ENCODE measurements around the gene JARID2. TPM values are rescaled to one million over a fixed set of nuclear protein-coding genes. Genes with fewer than 3 reads are reported as not detected.

The JARID2 gene
- total and polyA plus RNA-seq, 4 donors: 15.4 to 25.5 (median 23.1) TPM

DNA sequence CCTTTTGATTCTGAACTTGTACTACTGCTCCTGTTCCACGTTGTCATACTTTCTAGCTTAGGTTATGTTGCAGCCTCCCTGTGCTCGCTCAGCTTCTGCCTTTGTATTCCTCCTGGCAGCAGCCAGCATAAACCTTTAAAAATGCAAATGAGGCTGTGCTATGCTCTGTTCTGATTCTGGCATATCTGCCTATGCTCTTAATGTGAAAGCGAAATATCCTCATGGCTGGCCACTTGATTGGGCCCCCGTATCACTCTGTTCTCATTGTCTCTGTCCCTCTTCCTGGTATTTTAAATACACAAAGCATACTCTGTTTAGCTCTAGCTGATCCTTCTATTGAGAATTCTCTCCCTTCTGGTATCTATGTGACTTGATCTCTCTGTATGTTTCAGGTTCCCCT lies 139.0 kb downstream of the JARID2 start:
- H3K4me1 ChIP-seq (ENCODE audit: control insufficient read depth, insufficient read depth, low read length): peaks cover 27% of the 10 kb centered on the region
- 30% methylated on average over 4 of the region's 4 CpGs for WGBS (ENCODE audit: insufficient coverage)
- H3K4me3 ChIP-seq (ENCODE audit: low read depth, low read length): no peak overlapping the region
- H3K27ac ChIP-seq (ENCODE audit: low read depth, low read length): no peak overlapping the region
- no peaks in the 10 kb centered on the region for H3K36me3 ChIP-seq (ENCODE audit: control insufficient read depth, insufficient read depth, low read length)
- H3K9me3 ChIP-seq (ENCODE audit: control insufficient read depth, insufficient read depth, low read length): no peaks in the 10 kb centered on the region
- DNase-seq (ENCODE audit: low read depth in 4 of 6, low spot score in 6 of 6): peak in 2 of 6 donors; percentile 64 to 75
- no peaks in the 10 kb centered on the region for H3K27me3 ChIP-seq (ENCODE audit: control insufficient read depth, insufficient read depth, low read length)

DNA sequence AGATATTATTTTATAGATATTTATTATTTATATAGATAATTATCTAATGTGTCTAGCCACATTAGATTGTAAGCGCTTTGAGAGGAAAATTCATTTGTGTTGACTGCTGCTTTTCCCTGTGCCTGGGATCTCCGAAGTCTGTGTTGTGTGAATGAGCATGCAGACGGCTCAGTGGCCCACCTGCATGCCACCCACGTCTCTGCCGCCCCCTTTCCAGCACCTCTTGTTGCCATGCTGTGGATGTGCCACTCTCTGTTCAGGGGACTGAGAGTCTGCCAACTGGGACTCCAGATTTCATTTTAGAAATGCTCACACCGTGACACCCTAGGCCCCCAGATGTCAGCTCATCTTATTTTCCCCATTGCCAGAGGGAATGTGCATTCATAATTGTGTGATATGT lies 139.7 kb downstream of the JARID2 start:
- Histone ChIP-seq H3K36me3 (ENCODE audit: control insufficient read depth, insufficient read depth, low read length) (no peaks in the 10 kb centered on the region), H3K27ac (ENCODE audit: low read depth, low read length) (no peak overlapping the region), H3K27me3 (ENCODE audit: control insufficient read depth, insufficient read depth, low read length) (no peaks in the 10 kb centered on the region), H3K4me3 (ENCODE audit: low read depth, low read length) (no peak overlapping the region), H3K9me3 (ENCODE audit: control insufficient read depth, insufficient read depth, low read length) (no peaks in the 10 kb centered on the region), H3K4me1 (ENCODE audit: control insufficient read depth, insufficient read depth, low read length) (peaks cover 28% of the 10 kb centered on the region)
- WGBS (ENCODE audit: insufficient coverage): 50% methylated on average over 3 of the region's 6 CpGs
- no peak for DNase-seq (ENCODE audit: low read depth in 4 of 6, low spot score in 6 of 6)

DNA sequence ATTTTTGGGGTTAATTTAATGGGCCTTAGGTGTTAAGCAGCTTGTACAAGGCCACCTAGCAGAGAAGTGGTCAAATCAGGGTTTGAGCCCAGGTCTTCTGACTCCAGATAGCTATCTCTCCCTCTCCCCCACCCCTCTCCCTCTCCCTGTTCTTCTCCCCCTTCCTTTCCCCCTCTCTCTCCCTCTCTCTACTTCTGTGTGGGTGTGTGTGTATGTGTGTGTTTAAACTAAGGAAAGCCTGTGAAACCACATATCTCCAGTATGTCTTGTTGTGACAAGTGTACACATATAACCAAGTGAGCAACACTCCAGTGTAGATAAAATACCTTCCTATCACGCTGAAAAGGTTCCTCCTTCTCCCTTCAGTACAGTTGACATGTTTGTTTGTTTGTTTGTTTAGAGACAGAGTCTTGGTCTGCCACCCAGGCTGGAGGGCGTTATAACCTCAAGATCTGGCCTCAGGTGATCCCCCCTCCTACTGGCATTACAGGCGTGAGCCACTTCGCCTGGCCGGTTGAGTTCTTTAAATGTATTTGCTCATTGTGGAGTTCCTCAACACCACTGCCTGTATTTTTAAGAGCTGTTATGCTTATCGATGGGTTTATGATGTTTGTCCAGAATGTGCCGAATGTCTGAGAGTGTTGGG lies 140.4 kb downstream of the JARID2 start:
- no peaks in the 10 kb centered on the region for H3K36me3 ChIP-seq (ENCODE audit: control insufficient read depth, insufficient read depth, low read length)
- H3K4me3 ChIP-seq (ENCODE audit: low read depth, low read length): no peak overlapping the region
- no peak overlapping the region for H3K27ac ChIP-seq (ENCODE audit: low read depth, low read length)
- H3K4me1 ChIP-seq (ENCODE audit: control insufficient read depth, insufficient read depth, low read length): peaks cover 34% of the 10 kb centered on the region
- H3K27me3 ChIP-seq (ENCODE audit: control insufficient read depth, insufficient read depth, low read length): no peaks in the 10 kb centered on the region
- no peak for DNase-seq (ENCODE audit: low read depth in 4 of 6, low spot score in 6 of 6)
- 82% methylated on average over 2 of the region's 7 CpGs for WGBS (ENCODE audit: insufficient coverage)
- no peaks in the 10 kb centered on the region for H3K9me3 ChIP-seq (ENCODE audit: control insufficient read depth, insufficient read depth, low read length)

DNA sequence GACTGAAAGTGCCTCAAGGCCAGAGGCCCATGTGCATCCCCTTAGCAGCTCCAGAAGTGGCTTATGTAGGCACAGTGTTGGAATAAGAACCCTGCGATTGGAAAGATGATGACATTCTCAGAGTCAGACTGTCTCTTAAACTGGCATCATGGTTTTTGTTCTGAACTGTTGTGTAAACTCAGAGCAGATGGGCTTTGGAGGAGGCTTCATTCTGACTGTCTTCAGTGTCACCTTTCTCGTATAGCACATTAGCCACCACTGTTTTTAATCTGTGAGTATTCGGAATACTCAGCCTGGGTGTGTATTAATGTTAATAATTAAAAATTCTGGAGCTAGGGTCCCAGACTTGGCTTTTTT lies 140.9 kb downstream of the JARID2 start:
- DNase-seq (ENCODE audit: low read depth in 4 of 6, low spot score in 6 of 6): no peak
- Histone ChIP-seq H3K4me3 (ENCODE audit: low read depth, low read length) (no peak overlapping the region), H3K9me3 (ENCODE audit: control insufficient read depth, insufficient read depth, low read length) (no peaks in the 10 kb centered on the region), H3K27me3 (ENCODE audit: control insufficient read depth, insufficient read depth, low read length) (no peaks in the 10 kb centered on the region), H3K4me1 (ENCODE audit: control insufficient read depth, insufficient read depth, low read length) (peaks cover 35% of the 10 kb centered on the region), H3K27ac (ENCODE audit: low read depth, low read length) (no peak overlapping the region), H3K36me3 (ENCODE audit: control insufficient read depth, insufficient read depth, low read length) (no peaks in the 10 kb centered on the region)
- WGBS (ENCODE audit: insufficient coverage): no CpG with 5 or more reads among the region's 3 CpGs

DNA sequence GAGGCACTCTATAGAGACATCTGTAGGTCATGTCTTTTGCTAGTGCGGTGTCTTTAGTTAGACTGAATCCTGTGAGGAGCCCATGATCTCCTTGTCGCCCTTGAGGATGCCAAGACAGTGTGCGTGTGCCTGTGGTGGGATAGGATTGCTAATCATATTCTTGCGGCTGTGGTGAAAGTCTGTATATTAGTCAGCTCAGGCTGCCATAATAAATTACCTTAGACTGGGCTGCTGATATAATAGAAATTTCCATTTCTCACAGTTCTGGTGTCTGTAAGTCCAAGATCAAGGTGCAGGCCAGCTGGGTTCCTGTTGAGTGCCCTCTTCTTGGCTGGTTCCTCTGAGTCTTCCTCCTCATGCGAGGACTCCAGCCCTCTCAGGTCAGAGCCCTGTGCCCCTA lies 141.2 kb downstream of the JARID2 start:
- Histone ChIP-seq H3K36me3 (ENCODE audit: control insufficient read depth, insufficient read depth, low read length) (no peaks in the 10 kb centered on the region), H3K9me3 (ENCODE audit: control insufficient read depth, insufficient read depth, low read length) (no peaks in the 10 kb centered on the region), H3K27me3 (ENCODE audit: control insufficient read depth, insufficient read depth, low read length) (no peaks in the 10 kb centered on the region), H3K4me3 (ENCODE audit: low read depth, low read length) (no peak overlapping the region), H3K27ac (ENCODE audit: low read depth, low read length) (no peak overlapping the region), H3K4me1 (ENCODE audit: control insufficient read depth, insufficient read depth, low read length) (peaks cover 36% of the 10 kb centered on the region)
- WGBS (ENCODE audit: insufficient coverage): 50% methylated on average over 2 of the region's 5 CpGs
- no peak for DNase-seq (ENCODE audit: low read depth in 4 of 6, low spot score in 6 of 6)

DNA sequence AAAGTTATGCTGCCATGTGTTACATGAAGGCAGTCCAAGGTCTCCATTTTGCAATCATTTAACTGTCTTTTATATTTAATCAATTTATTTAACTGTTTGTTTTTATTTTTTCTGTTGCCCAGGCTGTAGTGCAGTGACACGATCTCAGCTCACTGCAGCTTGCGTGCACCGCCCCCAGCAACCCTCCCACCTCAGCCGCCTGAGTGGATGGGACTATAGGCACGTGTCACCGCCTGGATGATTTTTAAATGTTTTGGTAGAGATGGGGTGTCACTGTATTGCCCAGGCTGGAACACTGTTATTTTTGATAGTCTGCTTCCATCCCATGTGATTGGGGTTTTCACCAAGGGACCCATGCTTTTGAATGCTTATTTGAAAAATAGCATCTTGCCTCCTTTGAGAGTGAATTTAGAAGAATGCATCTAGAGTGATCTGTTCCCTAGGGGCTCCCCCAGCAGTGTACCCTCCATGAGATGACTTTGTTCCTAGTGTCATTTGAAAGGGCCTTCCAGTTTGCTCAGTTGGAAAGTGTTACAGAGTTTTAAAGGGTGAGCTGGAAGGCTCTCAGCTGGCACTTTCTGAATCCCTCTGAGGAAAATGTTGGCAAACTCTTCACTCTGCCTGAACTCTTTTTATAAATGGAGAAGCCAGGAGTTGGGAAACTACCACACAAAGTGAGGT lies 143.4 kb downstream of the JARID2 start:
- no peaks in the 10 kb centered on the region for H3K9me3 ChIP-seq (ENCODE audit: control insufficient read depth, insufficient read depth, low read length)
- WGBS (ENCODE audit: insufficient coverage): no CpG with 5 or more reads among the region's 6 CpGs
- H3K4me3 ChIP-seq (ENCODE audit: low read depth, low read length): no peak overlapping the region
- peak overlapping the region; percentile 45 for H3K27ac ChIP-seq (ENCODE audit: low read depth, low read length)
- no peaks in the 10 kb centered on the region for H3K27me3 ChIP-seq (ENCODE audit: control insufficient read depth, insufficient read depth, low read length)
- peak in 5 of 6 donors; percentile 53 to 89 (median 66) for DNase-seq (ENCODE audit: low read depth in 4 of 6, low spot score in 6 of 6)
- H3K36me3 ChIP-seq (ENCODE audit: control insufficient read depth, insufficient read depth, low read length): peaks cover 1% of the 10 kb centered on the region
- H3K4me1 ChIP-seq (ENCODE audit: control insufficient read depth, insufficient read depth, low read length): peaks cover 39% of the 10 kb centered on the region

DNA sequence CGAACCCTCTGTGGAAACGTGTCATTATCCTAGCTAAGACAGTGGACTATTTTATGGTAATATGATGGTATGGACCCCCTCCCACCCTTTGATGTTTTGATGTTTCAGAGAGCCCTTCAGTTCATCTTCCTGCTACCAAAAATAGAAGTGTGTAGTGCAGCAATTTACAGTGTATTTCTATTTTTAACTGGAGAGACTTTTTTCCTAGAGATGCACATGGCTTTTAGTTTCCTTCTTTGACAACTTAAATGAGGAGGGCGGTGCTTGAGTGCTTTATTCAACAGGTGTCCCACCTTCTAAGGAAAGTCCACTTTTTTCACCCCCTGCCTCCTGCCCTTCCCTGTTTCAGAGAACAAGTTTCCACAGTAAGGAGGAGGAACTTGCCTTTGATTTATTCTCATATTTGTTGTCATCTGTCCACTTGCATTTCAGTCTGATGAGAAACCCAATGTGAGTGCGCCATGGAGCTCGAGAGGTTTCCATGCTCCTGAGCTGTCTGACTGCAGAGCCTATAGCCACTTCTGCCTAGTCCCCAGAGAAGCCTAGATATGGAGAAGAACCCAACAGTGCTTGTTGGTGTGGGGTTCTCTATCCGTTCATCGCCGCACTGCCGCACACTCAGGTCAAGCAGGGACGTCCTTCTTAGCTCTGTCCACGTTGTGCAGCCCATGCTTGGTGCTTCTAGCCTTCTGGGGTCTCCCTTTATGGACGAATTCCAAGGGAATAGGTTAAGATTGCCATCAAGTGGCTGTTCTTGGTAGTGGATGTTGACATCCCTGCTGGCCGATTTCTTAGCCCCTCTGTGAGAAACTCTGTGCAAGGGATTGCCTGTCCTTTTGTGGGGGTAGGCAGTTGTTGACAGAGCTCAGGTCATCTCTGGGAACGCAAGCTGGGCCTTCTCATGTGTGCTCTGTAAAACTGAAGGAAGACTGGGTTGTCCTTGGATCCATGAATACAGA lies 144.2 kb downstream of the JARID2 start:
- Histone ChIP-seq H3K27ac (ENCODE audit: low read depth, low read length) (peak overlapping the region; percentile 45), H3K4me1 (ENCODE audit: control insufficient read depth, insufficient read depth, low read length) (peaks cover 34% of the 10 kb centered on the region), H3K9me3 (ENCODE audit: control insufficient read depth, insufficient read depth, low read length) (no peaks in the 10 kb centered on the region), H3K4me3 (ENCODE audit: low read depth, low read length) (no peak overlapping the region), H3K27me3 (ENCODE audit: control insufficient read depth, insufficient read depth, low read length) (no peaks in the 10 kb centered on the region), H3K36me3 (ENCODE audit: control insufficient read depth, insufficient read depth, low read length) (peaks cover 3% of the 10 kb centered on the region)
- peak in 5 of 6 donors; percentile 60 to 89 (median 65) for DNase-seq (ENCODE audit: low read depth in 4 of 6, low spot score in 6 of 6)
- WGBS (ENCODE audit: insufficient coverage): 31% methylated on average over 10 of the region's 14 CpGs

DNA sequence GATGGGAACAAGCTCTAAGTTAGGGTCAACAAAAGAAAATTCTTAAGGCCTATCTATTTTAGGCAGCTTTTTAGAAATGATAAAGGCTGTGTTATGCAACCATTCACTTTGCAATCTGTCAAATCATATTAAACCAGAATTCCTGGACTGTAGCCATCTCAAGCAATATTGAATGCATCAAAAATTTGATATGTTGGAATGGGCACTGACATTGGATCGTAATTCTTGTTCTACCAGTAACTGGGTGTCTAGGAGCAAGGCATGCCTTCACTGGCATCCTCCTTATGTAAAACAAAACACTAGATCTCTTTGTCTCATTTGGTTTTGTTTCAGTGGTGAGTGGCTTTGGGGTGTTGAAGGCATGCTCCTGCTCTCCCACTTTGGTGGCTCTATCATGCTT lies 145.6 kb downstream of the JARID2 start:
- H3K27ac ChIP-seq (ENCODE audit: low read depth, low read length): no peak overlapping the region
- H3K4me3 ChIP-seq (ENCODE audit: low read depth, low read length): no peak overlapping the region
- WGBS (ENCODE audit: insufficient coverage): no CpG with 5 or more reads among the region's 1 CpG
- DNase-seq (ENCODE audit: low read depth in 4 of 6, low spot score in 6 of 6): peak in 1 of 6 donors; percentile 47
- H3K4me1 ChIP-seq (ENCODE audit: control insufficient read depth, insufficient read depth, low read length): peaks cover 30% of the 10 kb centered on the region
- H3K36me3 ChIP-seq (ENCODE audit: control insufficient read depth, insufficient read depth, low read length): peaks cover 3% of the 10 kb centered on the region
- no peaks in the 10 kb centered on the region for H3K9me3 ChIP-seq (ENCODE audit: control insufficient read depth, insufficient read depth, low read length)
- H3K27me3 ChIP-seq (ENCODE audit: control insufficient read depth, insufficient read depth, low read length): no peaks in the 10 kb centered on the region

DNA sequence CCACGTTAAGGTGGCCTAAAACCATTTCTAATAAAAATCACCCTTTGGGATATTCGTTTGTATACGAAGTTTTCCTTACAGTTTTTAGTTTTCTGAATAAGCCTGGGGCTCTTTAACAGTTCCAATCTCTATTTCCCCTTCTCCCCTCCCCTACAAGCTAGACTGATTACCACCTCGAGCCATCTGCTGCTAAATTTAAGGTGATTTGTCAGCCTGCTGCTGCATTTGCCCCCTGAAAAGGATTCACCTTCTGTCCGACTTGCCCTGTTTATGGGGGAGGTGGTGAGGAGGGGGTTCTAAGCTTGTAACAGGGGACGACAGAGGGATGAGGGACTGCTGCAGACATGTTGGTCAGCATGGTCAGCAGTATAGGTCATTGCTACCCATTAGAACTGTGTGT lies 146.3 kb downstream of the JARID2 start:
- no peak overlapping the region for H3K4me3 ChIP-seq (ENCODE audit: low read depth, low read length)
- peaks cover 3% of the 10 kb centered on the region for H3K36me3 ChIP-seq (ENCODE audit: control insufficient read depth, insufficient read depth, low read length)
- peak in 1 of 6 donors; percentile 17 for DNase-seq (ENCODE audit: low read depth in 4 of 6, low spot score in 6 of 6)
- H3K27ac ChIP-seq (ENCODE audit: low read depth, low read length): no peak overlapping the region
- no peaks in the 10 kb centered on the region for H3K9me3 ChIP-seq (ENCODE audit: control insufficient read depth, insufficient read depth, low read length)
- peaks cover 27% of the 10 kb centered on the region for H3K4me1 ChIP-seq (ENCODE audit: control insufficient read depth, insufficient read depth, low read length)
- no peaks in the 10 kb centered on the region for H3K27me3 ChIP-seq (ENCODE audit: control insufficient read depth, insufficient read depth, low read length)
- WGBS (ENCODE audit: insufficient coverage): 52% methylated on average over 2 of the region's 6 CpGs
